Heart right ventricle (tissue), 16 donors: ENCODE measurements around the gene PTPRN2. TPM values are rescaled to one million over a fixed set of nuclear protein-coding genes. Genes with fewer than 3 reads are reported as not detected.

Source experiments
- ATAC-seq, 8 donors: fragments of 200-7000 bp; cut with Tn5 transposase; one replicate each; pipeline ENCODE4 v1.9.1; 2020; ENCODE audit warnings: mild to moderate bottlenecking in 8 of 8, moderate library complexity in 8 of 8, moderate number of reproducible peaks in 1 of 8
- DNase-seq, 2 donors: peaks; one replicate each; pipeline ENCODE4 v3.0.0-alpha.2; 2020
- H3K27ac ChIP-seq, 10 donors: fragments of 200-600 bp; sonication (generic) in 2 of 10; one replicate each; pipeline versions ENCODE4 v1.5.0 to v1.8.0; 2020 to 2022; ENCODE audit warnings: mild to moderate bottlenecking in 3 of 10
- H3K27me3 ChIP-seq, 7 donors: fragments of 200-600 bp; one replicate each; pipeline ENCODE4 v1.8.0; 2021 to 2022; ENCODE audit warnings: mild to moderate bottlenecking in 2 of 7
- H3K36me3 ChIP-seq, 9 donors: fragments of 200-600 bp; sonication (generic) in 1 of 9; one replicate each; pipeline versions ENCODE4 v1.5.0 to v1.8.0; 2020 to 2022; ENCODE audit warnings: mild to moderate bottlenecking in 2 of 9
- H3K4me1 ChIP-seq, 9 donors: fragments of 200-600 bp; sonication (generic) in 1 of 9; one replicate each; pipeline versions ENCODE4 v1.5.0 to v1.8.0; 2020 to 2022; ENCODE audit warnings: mild to moderate bottlenecking in 4 of 9
- H3K4me3 ChIP-seq, 10 donors: fragments of 200-600 bp; sonication (generic) in 2 of 10; one replicate each; pipeline versions ENCODE4 v1.5.0 to v1.8.0; 2020 to 2022; ENCODE audit warnings: mild to moderate bottlenecking in 7 of 10, moderate library complexity in 2 of 10
- H3K9me3 ChIP-seq, 11 donors: fragments of 200-600 bp in 10 of 11; sonication (generic) in 2 of 11; one replicate each; pipeline versions ENCODE4 v1.5.0 to v1.8.0; 2013 to 2022; ENCODE audit warnings: mild to moderate bottlenecking in 2 of 11, control low read depth in 1 of 11, moderate library complexity in 1 of 11
- CTCF ChIP-seq, 9 donors: fragments of 200-600 bp; sonication (generic) in 2 of 9; IDR thresholded peaks; one replicate each; pipeline versions ENCODE4 v1.5.0 to v1.8.0; 2021 to 2022; ENCODE audit warnings: antibody characterized with exemption in 9 of 9, mild to moderate bottlenecking in 5 of 9, moderate library complexity in 1 of 9
- WGBS, 2 donors: extraction: QIAGEN DNeasy Blood & Tissue Kit; methylation state at CpG; one replicate each; pipeline ENCODE4 v1.1.7; 2013; ENCODE audit warnings: inconsistent platforms in 1 of 2; 5-methylcytosine and 5-hydroxymethylcytosine counted together
- intact Hi-C, 10 donors: fragments of 100-400 bp; cut with DNase I; formaldehyde crosslinking; loops; one replicate each; pipeline versions ENCODE4 v1.11.1 to v1.14.2; 2022
- polyA plus RNA-seq, 2 donors: library from polyadenylated mRNA; stranded (reverse); fragments of 200-250 nt; gene quantifications; one replicate each; pipeline ENCODE4 v1.2.3, GENCODE V29; 2013
- total RNA-seq, 10 donors: library from RNA; stranded (reverse); fragmentation: NEBNext Ultra II Directional in 3 of 10; extraction: Animal tissue kit (Norgen Biotek cat#: 25700) in 3 of 10; gene quantifications; one replicate each; pipeline versions ENCODE4 v1.2.1 to v1.2.4, GENCODE V29; 2021 to 2023
- donor health status: Arrhythmogenic right ventricular cardiomyopathy.
- donor health status: ischemic (EF 13 %, LVEDD 7.1; RV severe dilation, severe dysfunction).
- donor health status: healthy with polysubstance abuse.
- donor health status: DM: no; HTN: yes; CAD: no.
- donor health status: DM: no; HTN: no; CAD: no.
- donor health status: ischemic (EF 25% LVEDD 6.9; RV normal size, moderate dysfunction).
- donor health status: ischemic (EF 25% LVEDD 5.7; RV mildly dilated, moderate dysfunction).
- donor health status: healthy.
- donor health status: DM: yes; HTN: yes; CAD: no.
- donor health status: Ischemic cardiomyopathy.
- donor health status: ischemic (EF 35%, LVEDD 5.7; RV mildly dilated, moderate dysfunction).
- donor health status: nonischemic (EF 11% LVEDD 7.7; RV severe dilation, severe dysfunction).
- donor health status: DM: yes; HTN: yes; CAD: no.
- donor health status: PGD.
- donor health status: ischemic (EF 29% LVEDD 5.4; RV normal size, mild dysfunction).
- donor health status: nonischemic (EF 23%, LVEDD 6.1; RV moderate dilation, normal function).

PTPRN2 gene
- total and polyA plus RNA-seq, 12 donors: 0.82 to 1.8 (median 1.3) TPM

DNA sequence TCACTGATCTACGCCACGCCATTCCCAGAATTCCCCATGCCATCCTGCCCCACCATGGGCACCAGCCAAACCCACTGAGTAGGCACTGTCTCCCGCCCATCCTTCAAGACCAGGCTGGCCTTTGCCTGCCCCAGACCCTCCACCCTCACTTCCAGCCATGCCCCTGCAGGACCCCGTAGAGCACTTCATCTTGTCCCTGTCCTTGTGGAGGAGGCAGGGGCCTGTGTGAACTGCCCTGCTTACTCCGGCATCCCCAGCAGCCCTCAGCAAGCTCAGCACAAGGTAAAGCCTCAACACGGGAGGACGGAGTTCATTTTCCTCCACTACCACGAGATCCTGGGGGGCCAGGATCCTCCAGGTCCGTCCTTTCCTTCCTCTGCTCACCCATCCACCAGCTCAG lies 577.7 kb downstream of the PTPRN2 start:
- WGBS, 2 donors: 59 to 65% methylated on average over 9 of the region's 9 CpGs
- TF ChIP-seq CTCF (IDR thresholded peaks at IDR 0.05): no peak
- no peak overlapping the region for H3K27ac ChIP-seq
- H3K9me3 ChIP-seq: no peaks in the 10 kb centered on the region
- H3K4me1 ChIP-seq: peaks cover 0 to under 1% (median 0%) of the 10 kb centered on the region in 9 donors
- H3K4me3 ChIP-seq: no peak overlapping the region
- H3K36me3 ChIP-seq: no peaks in the 10 kb centered on the region
- no peak for DNase-seq
- ATAC-seq: no peak
- peaks cover 0 to 42% (median 19%) of the 10 kb centered on the region in 7 donors for H3K27me3 ChIP-seq
- intact Hi-C loops: no loop called here

- no peak for DNase-seq
- no peak for TF ChIP-seq CTCF (IDR thresholded peaks at IDR 0.05)
- Histone ChIP-seq H3K27ac (no peak overlapping the region), H3K4me3 (no peak overlapping the region), H3K4me1 (peaks cover 0 to 14% (median 8%) of the 10 kb centered on the region in 9 donors), H3K27me3 (peaks cover 0 to 36% (median 19%) of the 10 kb centered on the region in 7 donors), H3K9me3 (no peaks in the 10 kb centered on the region), H3K36me3 (no peaks in the 10 kb centered on the region)
- intact Hi-C loops: no loop called here
- ATAC-seq: no peak
- WGBS, 2 donors: 76 to 81% methylated on average over 12 of the region's 12 CpGs
Measured at GRCh38 chr7:158008267-158008666, 579.4 kb downstream of the PTPRN2 start.

DNA sequence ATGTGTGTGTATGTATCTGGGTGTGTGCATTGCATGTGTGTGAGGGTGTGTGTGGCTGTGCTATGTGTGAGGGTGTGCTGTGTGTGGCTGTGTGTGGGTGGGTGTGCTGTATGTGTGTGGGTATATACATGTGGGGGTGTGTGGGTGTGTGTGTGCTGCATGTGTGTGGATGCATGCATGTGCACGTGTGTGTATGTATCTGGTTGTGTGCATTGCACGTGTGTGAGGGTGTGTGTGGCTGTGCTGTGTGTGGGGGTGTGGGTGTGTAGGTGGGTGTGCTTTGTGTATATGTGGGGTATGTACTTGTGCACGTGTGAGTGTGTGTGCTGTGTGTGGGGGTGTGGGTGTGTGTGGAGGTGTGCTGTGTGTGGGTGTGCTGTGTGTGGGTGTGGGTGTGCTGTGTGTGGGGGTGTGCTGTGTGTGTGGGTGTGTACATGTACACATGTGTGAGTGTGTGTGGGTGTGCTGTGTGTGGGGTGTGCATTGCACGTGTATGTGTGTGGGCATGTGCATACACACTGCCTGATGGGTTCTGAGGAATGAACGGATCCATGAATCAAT lies 579.8 kb downstream of the PTPRN2 start:
- H3K36me3 ChIP-seq: no peaks in the 10 kb centered on the region
- no peak for TF ChIP-seq CTCF (IDR thresholded peaks at IDR 0.05)
- no peaks in the 10 kb centered on the region for H3K9me3 ChIP-seq
- ATAC-seq: peak in 1 of 8 donors; percentile 32
- no peak for DNase-seq
- peaks cover 0 to 36% (median 19%) of the 10 kb centered on the region in 7 donors for H3K27me3 ChIP-seq
- no peak overlapping the region for H3K27ac ChIP-seq
- H3K4me1 ChIP-seq: peaks cover 0 to 14% (median 8%) of the 10 kb centered on the region in 9 donors
- H3K4me3 ChIP-seq: no peak overlapping the region
- intact Hi-C loops: no loop called here
- 83 to 88% methylated on average over 5 of the region's 5 CpGs for WGBS, 2 donors

DNA sequence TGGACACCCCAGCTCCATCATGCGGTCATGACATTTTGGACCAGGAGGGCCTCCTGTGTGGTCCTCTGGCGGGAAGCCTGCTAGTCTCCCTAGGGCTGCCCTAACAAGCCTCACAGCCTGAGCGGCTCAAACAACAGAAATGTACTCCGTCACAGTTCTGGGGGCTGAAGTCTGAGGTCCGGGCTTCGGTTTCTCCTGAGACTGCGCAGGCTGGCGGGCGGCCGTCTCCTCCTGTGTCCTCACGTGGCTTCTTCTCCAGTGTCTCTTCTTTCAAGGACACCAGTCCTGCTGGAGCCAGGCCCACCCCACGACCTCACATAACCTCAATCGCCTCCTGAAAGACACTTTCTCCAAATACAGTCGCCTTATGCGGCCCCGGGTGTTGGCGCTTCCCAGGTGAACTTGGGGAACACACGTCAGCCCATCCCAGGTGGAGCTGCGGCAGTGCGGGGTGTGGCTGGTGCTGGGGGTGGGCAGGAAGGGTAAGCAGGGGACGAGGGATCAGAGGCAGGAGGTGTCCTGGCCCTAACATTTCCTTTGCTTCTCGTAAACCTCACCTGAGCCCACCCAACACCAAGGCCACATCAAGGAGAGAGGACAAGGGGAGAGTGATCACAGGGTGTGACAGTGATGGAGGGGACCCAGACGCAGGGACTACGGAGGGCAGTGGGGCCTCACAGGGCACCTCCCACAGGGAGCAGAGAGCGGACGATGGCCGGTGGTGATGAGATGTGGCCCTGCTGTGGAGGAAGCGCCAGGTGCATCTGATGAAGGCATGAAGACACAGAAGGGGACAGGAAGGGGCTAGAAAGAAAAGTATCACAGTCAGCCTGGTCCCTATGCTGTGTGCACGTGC lies 580.6 kb downstream of the PTPRN2 start:
- Histone ChIP-seq H3K27me3 (peaks cover 0 to 31% (median 19%) of the 10 kb centered on the region in 7 donors), H3K36me3 (no peaks in the 10 kb centered on the region), H3K4me1 (peaks cover 0 to 14% (median 8%) of the 10 kb centered on the region in 9 donors), H3K27ac (no peak overlapping the region), H3K4me3 (no peak overlapping the region), H3K9me3 (no peaks in the 10 kb centered on the region)
- WGBS, 2 donors: 81 to 87% methylated on average over 29 of the region's 29 CpGs
- TF ChIP-seq CTCF (IDR thresholded peaks at IDR 0.05): no peak
- ATAC-seq (no peak), DNase-seq (no peak)
- intact Hi-C loops: no loop called here
